Activated naive CD8-positive, alpha-beta T cell (primary cell): ENCODE data around the gene CBX8.
A peak's percentile ranks its signal among the peaks of the same experiment; 100 is the strongest.

Experiments used
- H3K27ac Mint-ChIP-seq: one replicate; pipeline ENCODE4 v1.8.0; 2021; ENCODE audit warnings: mixed read lengths
- H3K27me3 Mint-ChIP-seq: one replicate; pipeline ENCODE4 v1.8.0; 2021; ENCODE audit warnings: mixed read lengths
- H3K36me3 Mint-ChIP-seq: one replicate; pipeline ENCODE4 v1.8.0; 2021; ENCODE audit warnings: mixed read lengths
- H3K4me1 Mint-ChIP-seq: one replicate; pipeline ENCODE4 v1.8.0; 2021; ENCODE audit warnings: low read depth, mixed read lengths
- H3K4me3 Mint-ChIP-seq: one replicate; pipeline ENCODE4 v1.8.0; 2021; ENCODE audit warnings: mild to moderate bottlenecking, mixed read lengths
- H3K9me3 Mint-ChIP-seq: one replicate; pipeline ENCODE4 v1.8.0; 2021; ENCODE audit warnings: low read depth, mixed read lengths

The CBX8 gene

DNA sequence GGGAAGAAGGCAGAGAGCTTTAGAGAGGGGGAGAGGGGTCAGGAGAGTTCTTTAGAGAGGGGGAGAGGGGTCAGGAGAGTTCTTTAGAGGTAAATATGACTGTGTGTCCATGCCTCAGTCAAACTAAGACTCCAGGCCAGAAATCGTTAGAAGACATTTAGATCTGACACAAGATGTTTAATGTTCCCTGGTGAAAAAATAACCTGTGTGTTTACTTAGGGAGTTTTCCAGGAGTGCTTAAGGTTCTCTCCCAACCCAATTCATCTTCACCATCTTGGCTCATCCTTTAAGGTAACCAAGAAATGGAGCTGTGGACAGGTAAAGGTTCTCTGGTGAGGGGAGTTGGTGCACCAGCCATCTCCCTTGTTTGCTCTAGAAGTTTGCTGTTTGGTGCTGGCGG, 32.6 kb upstream of the CBX8 start:
- Mint-ChIP-seq H3K36me3 (peaks cover 2% of the 10 kb centered on the region), H3K4me3 (no peak overlapping the region), H3K27ac (no peak overlapping the region), H3K4me1 (peaks cover 15% of the 10 kb centered on the region), H3K9me3 (no peaks in the 10 kb centered on the region), H3K27me3 (no peaks in the 10 kb centered on the region)

DNA sequence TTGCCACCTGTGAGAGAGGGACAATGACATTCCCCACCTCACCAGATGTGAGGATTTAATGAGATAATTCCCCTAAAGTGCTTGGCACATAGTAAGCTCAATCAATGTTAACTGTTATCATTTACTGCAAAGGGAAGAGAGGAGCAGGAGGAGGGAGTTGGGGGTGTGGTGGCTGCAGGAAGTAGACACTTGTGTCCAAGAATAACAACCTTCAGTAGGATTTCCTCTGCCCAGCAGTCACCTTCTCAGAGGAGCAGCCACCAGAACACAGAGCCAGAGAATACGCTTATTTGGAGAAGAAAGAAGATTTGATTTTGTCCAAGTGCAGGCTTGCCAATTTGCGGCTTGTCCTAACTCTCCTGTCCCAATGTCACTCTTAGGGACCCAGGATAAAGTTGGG, 32.1 kb upstream of the CBX8 start:
- Mint-ChIP-seq H3K4me3 (no peak overlapping the region), H3K27ac (no peak overlapping the region), H3K4me1 (peaks cover 15% of the 10 kb centered on the region), H3K9me3 (no peaks in the 10 kb centered on the region), H3K27me3 (peaks cover 1% of the 10 kb centered on the region), H3K36me3 (peaks cover 2% of the 10 kb centered on the region)

DNA sequence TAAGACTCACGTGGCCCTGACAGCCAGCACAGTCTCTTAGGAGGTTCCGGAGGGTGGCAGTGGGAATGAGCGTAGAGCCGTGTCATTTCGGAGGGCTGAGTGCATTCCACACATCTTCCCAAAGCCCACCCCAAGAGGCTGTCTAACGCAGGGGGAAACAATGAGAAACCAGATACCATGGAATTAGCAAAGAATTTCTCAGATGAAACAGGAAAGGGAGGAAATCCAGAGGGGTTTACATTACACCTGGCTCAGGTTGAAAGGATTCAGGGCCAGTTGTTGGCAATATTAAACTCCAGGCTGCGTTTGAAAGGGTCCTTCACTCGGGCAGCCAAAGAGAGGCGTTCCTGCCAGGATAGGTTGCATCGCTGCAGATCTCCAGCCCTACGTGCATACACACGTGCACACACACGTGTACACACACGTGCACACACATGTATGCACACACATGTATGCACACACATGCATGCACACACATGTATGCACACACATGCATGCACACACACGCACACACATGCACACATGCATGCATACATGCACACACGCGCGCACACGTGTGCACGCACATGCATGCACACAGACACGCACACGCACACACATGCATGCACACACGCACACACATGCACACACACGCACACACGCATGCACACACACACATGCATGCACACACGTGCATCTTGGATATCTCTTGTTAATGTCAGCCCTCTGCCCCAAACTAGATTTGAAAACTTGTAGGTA, 30.1 kb upstream of the CBX8 start:
- peaks cover 10% of the 10 kb centered on the region for H3K4me1 Mint-ChIP-seq
- no peaks in the 10 kb centered on the region for H3K36me3 Mint-ChIP-seq
- peaks cover 1% of the 10 kb centered on the region for H3K27me3 Mint-ChIP-seq
- no peaks in the 10 kb centered on the region for H3K9me3 Mint-ChIP-seq
- H3K4me3 Mint-ChIP-seq: no peak overlapping the region
- H3K27ac Mint-ChIP-seq: no peak overlapping the region

DNA sequence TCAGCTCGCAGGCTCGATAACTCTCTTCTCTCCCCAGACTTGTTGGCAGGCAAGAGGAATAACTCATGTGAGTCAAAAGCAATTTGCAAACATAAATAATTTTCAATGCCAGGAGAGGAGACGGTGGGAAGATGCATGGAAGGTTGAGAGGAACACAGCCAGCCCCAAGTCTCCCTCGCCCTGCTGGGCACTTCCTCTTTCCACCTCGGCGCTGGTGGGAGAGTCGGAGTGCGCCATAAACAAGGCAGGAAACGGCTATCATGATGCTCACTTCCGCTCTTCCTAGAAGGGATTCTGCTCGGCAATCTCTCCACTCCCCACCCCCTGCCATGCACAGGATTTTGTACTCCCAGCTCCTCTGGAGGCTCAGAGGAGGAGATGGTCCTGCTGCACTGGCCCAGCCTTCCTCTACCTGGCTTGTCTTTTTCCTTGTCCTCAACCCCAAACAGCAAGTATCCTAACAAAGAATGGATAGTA, 29.4 kb upstream of the CBX8 start:
- Mint-ChIP-seq H3K36me3 (no peaks in the 10 kb centered on the region), H3K4me3 (no peak overlapping the region), H3K9me3 (no peaks in the 10 kb centered on the region), H3K4me1 (peaks cover 10% of the 10 kb centered on the region), H3K27me3 (peaks cover 1% of the 10 kb centered on the region), H3K27ac (no peak overlapping the region)

DNA sequence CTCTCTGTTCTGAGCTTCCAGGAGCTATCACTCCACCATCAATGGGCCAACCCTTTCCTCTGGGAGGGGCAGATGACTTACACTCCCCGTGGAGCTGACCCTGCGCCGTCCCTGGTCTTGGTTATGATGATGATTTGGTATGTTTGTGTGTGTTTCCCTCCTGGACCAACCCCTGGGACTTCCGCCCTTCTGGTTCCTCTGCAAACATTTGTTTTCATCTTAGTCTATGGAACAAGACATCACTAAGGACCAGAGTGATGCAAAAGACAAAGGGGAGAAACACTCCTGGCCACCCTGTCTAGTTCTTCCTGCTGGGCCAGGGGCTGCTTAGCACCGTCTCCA, 28.7 kb upstream of the CBX8 start:
- Mint-ChIP-seq H3K4me1 (peaks cover 10% of the 10 kb centered on the region), H3K27ac (no peak overlapping the region), H3K4me3 (no peak overlapping the region), H3K9me3 (no peaks in the 10 kb centered on the region), H3K36me3 (no peaks in the 10 kb centered on the region), H3K27me3 (peaks cover 1% of the 10 kb centered on the region)

DNA sequence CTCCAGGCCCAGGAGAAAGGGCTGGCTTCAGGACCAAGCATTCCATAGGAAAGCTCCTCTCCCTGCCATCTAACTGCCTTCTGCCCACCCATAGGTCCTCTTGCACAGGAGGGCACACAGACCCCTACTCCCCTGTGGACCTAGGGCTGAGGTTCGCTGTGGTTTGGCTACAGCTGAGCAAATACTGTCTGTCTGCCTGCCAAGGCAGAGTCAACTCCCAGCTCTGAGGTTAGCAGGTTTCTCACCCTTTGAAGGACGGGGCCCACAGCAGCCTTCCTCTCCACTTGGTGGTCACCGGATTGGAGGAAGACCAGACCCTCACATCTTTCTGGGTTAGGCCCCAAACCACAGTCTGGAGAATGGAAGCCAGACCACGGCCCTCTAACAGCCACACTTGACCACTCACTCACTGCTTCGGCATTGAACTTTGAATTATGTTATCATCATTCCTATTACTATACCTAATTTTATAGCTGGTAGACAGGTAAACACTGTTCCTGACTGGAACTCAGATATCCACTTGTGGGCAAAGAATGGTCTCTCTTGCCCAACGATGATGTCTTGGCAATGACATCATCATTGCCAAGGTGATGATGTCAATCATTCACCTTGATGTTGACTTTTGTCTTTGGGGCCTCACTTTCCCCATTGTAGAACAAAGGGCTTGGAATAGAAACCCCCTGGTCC, 28.2 kb upstream of the CBX8 start:
- peaks cover 1% of the 10 kb centered on the region for H3K27me3 Mint-ChIP-seq
- no peaks in the 10 kb centered on the region for H3K9me3 Mint-ChIP-seq
- no peak overlapping the region for H3K4me3 Mint-ChIP-seq
- peaks cover 10% of the 10 kb centered on the region for H3K4me1 Mint-ChIP-seq
- no peaks in the 10 kb centered on the region for H3K36me3 Mint-ChIP-seq
- H3K27ac Mint-ChIP-seq: no peak overlapping the region

DNA sequence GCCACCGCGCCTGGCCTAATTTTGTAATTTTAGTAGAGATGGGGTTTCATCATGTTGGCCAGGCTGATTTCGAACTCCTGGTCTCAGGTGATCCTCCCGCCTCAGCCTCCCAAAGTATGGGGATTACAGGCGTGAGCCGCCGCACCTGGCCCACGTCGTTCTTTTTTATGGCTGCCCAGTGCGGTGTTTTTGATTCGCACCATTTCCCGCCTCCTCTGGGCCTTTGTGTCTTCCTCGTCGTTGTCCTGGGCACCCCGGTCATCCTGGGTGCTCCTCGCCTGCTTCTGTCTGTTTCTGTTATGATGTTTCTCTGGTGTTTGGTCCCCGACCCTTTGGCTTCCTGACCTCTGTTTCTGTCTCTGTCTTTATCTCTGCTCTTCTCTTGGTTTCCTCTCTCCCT, 27.4 kb upstream of the CBX8 start:
- no peak overlapping the region for H3K4me3 Mint-ChIP-seq
- peaks cover 3% of the 10 kb centered on the region for H3K27me3 Mint-ChIP-seq
- H3K36me3 Mint-ChIP-seq: no peaks in the 10 kb centered on the region
- H3K27ac Mint-ChIP-seq: no peak overlapping the region
- no peaks in the 10 kb centered on the region for H3K9me3 Mint-ChIP-seq
- peaks cover 9% of the 10 kb centered on the region for H3K4me1 Mint-ChIP-seq

DNA sequence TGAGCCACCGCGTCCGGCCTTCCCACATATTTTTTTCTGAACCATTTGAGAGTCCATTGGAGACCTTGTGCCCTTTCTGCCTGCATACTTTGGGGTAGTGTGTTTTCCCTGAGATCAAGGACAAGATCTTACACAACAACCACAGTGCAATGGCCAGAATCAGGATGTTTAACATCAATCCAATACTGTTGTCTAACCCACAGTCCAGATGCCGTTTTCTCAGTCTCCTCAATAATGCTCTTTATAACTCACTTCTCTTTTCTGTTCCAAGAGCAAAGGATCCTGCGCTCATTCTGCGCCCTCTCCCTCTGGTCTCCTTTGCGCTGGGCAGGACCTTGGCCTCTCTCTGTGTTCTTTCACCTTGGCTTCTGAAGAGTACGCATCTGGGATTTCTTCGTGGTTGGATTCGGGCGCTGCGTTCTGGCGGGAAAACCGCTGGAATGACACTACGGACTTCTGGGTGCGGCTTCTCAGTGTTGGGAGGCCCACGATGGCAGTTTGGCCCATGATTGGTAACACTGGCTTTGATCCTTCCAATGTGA, 25.8 kb upstream of the CBX8 start:
- Mint-ChIP-seq H3K27ac (no peak overlapping the region), H3K9me3 (no peaks in the 10 kb centered on the region), H3K36me3 (no peaks in the 10 kb centered on the region), H3K27me3 (peaks cover 3% of the 10 kb centered on the region), H3K4me1 (peaks cover 9% of the 10 kb centered on the region), H3K4me3 (no peak overlapping the region)

DNA sequence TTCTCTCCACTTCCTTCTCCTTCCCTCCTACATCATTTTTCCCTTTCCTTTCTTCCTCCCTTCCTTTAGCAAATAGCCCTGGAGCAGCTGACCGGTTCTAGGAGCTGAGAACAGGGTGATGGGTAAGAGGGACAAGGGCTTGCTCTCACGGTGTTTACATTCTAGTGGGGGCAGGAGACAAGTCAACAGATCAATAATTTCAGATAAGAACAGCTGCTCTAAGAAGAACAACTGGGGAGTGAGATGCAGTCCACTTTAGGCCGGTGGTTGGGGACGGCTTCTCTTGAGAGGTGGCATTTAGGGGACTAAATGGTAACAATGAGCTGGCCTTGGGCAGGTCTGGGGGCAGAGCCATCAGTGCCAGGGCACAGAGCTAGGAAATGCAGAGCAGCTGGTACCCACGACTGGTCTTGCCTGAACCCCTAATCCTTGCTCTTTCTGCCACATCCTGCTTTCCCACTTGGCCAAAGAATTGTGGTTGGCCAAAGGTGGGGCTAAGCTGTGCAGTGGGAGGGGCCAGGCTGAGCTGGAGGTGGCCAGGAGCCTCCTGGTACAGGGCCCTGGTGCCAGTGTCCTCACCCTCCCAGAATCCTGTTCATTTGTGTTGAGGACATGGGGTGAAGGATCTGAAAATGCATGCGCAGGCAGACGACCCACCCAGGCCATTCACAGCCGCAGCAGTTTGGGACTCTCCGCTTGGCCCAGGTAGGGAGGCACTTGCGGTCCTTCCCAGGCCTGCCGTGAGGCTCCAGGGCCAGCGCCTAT, 24.6 kb upstream of the CBX8 start:
- Mint-ChIP-seq H3K4me1 (peaks cover 6% of the 10 kb centered on the region), H3K27me3 (peaks cover 8% of the 10 kb centered on the region), H3K27ac (no peak overlapping the region), H3K4me3 (no peak overlapping the region), H3K36me3 (peaks cover 3% of the 10 kb centered on the region), H3K9me3 (no peaks in the 10 kb centered on the region)

DNA sequence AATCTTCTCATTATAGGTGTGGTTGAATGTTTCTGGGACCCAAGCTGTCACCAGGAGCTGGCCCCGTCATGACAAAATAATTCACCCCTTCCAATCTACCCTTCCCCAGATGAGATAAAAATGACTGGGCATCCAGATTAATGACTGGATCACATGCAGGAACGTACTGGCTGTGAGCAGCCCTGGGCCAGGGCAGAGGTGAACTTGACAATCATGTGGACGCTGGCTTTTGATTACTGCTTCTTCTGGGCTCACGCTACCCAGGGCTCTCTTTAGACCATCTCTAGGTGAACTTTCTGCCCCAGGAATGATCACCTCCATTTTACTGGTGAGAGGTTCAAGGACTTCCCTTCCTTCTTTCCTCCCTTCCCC, 24.1 kb upstream of the CBX8 start:
- Mint-ChIP-seq H3K27ac (no peak overlapping the region), H3K4me1 (peaks cover 4% of the 10 kb centered on the region), H3K4me3 (no peak overlapping the region), H3K36me3 (peaks cover 5% of the 10 kb centered on the region), H3K9me3 (no peaks in the 10 kb centered on the region), H3K27me3 (peaks cover 12% of the 10 kb centered on the region)

DNA sequence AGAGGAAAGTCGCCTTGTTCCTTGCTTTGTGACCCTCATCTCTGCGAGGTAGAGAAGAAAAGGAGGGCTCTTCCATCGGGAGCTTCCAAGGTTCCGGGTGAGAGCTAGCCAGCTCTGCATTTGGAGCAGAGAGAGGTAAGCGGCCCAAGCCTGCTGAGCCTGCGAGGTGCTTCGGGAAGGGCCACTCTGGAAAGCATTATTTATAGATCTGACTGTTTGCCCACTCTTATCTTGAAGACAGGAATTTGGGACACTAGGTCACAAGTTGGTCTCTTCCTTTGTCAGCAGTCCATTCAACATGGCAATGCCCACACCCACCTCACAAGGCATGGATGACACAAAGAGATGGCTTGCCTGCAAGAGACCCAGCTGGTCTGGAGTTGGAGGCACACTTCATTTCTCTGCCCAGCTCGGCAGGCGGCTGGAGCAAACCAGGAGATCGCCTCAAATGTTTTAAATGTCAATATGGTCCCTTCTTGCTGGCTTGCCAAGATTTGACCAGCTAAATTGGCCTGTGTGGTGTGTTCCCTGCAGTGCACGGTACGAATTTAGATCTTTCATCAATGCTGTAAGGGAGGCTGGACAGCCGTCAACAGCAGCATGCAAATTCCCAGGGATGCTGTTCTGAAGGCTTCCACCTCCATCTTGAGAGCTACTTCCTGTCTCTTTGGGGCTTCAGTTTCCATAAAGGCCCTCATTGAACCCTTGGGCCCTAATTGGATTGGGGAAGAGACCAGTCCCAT, 22.8 kb upstream of the CBX8 start:
- H3K27me3 Mint-ChIP-seq: peaks cover 13% of the 10 kb centered on the region
- peaks cover 5% of the 10 kb centered on the region for H3K4me1 Mint-ChIP-seq
- peaks cover 6% of the 10 kb centered on the region for H3K36me3 Mint-ChIP-seq
- H3K9me3 Mint-ChIP-seq: no peaks in the 10 kb centered on the region
- no peak overlapping the region for H3K27ac Mint-ChIP-seq
- H3K4me3 Mint-ChIP-seq: no peak overlapping the region

DNA sequence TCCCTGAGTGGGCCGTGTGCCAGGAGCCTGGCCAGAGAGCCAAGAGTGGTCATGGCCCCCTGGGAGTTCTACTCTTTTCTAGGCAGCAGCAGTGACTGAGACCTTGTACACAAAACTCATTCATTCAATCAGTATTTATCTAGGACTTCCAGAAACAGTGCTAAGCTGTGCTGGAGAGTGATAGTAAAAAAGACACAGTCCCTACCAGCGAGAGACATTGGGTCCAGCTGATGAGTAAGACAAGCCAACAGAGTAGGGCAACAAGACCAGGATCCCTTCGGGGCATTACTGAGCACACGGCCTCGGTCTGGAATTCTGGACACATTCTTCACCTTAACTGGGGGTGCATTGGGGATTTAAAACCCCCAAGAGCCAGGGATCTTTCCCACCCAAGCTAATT, 22.2 kb upstream of the CBX8 start:
- peaks cover 17% of the 10 kb centered on the region for H3K27me3 Mint-ChIP-seq
- H3K36me3 Mint-ChIP-seq: peaks cover 6% of the 10 kb centered on the region
- H3K4me3 Mint-ChIP-seq: no peak overlapping the region
- H3K4me1 Mint-ChIP-seq: peaks cover 10% of the 10 kb centered on the region
- H3K27ac Mint-ChIP-seq: no peak overlapping the region
- no peaks in the 10 kb centered on the region for H3K9me3 Mint-ChIP-seq

DNA sequence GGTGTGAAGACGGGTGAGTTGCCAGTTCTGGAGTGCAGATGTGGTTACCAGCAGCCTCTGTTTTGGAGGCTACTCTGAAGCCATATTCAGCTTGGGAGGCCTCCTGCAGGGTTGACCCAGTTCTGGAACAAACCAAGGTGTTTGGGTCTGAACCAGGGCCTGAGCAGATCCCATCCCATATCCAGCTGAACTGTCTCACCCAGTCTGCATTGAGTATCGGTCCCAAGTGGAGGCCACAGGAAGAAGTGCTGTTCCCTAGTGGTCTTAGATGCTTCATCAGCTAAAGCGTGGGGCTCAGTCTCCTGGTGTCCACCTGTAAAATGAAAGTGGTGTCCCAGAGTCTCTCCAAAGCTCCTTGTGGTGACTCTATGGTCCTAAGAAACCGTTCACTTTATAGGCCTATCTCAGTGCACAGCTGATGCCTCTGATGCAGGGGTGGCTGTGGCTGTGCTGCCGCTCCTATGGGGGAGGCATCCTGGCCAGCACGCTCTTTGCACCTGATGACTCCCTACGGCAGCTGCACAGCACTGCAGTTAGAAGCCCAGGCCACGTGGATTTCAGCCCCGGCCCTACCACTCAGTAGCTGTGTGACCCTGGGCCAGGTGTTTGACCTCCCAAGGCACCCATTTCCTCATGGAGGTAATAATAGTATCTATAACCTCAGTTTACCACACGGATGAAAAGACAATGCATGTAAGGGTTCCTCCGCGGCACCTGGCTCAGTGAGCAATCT, 21.3 kb upstream of the CBX8 start:
- peaks cover 17% of the 10 kb centered on the region for H3K27me3 Mint-ChIP-seq
- H3K9me3 Mint-ChIP-seq: no peaks in the 10 kb centered on the region
- peaks cover 6% of the 10 kb centered on the region for H3K36me3 Mint-ChIP-seq
- peaks cover 10% of the 10 kb centered on the region for H3K4me1 Mint-ChIP-seq
- no peak overlapping the region for H3K4me3 Mint-ChIP-seq
- no peak overlapping the region for H3K27ac Mint-ChIP-seq

DNA sequence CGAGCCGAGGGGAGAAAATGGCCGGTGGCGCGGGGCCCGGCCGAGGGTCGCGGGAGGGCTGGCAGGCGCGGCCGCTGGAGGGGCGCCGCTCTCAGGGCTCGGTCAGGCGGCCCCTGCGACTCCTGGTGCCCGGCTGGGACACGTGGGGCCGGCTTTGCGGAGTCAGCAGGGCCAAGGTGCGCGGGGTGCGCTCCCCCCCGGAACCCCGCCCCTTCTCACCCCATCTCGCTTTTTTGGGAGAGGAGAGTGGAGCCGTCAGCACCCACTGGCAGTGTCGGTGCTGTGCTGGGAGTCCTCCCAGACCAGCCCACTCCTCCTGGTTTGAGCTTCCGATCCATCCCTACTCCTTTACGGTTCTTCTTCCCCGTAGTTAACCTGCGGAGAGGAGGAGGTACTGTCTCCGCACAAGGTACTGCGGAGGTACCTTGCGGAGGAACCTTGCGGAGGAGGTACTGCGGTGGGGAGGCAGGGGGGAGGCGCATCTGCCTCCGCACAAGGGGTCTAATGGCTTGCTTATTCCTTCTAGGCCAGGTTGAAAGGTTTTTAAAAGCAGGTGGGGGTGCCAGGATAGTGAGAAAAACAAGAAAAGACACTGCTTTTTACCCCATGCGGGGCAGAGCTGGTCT, 19.1 kb upstream of the CBX8 start:
- peak overlapping the region; percentile 56 for H3K4me3 Mint-ChIP-seq
- no peak overlapping the region for H3K27ac Mint-ChIP-seq
- peaks cover 21% of the 10 kb centered on the region for H3K27me3 Mint-ChIP-seq
- H3K4me1 Mint-ChIP-seq: peaks cover 19% of the 10 kb centered on the region
- no peaks in the 10 kb centered on the region for H3K9me3 Mint-ChIP-seq
- peaks cover 6% of the 10 kb centered on the region for H3K36me3 Mint-ChIP-seq
